Measurements from ENCODE around the gene SENP8. TPM values are rescaled to one million over a fixed set of nuclear protein-coding genes. Genes with fewer than 3 reads are reported as not detected.

The SENP8 gene
- total RNA-seq, 2 experiments from 2014 or later, result 0.69 to 4.6 TPM

- Histone ChIP-seq H3K79me2 (ENCODE audit: insufficient read depth, low read depth, low read length) (no peaks in the 10 kb centered on the region), H3K4me2 (ENCODE audit: low read length) (no peak overlapping the region), H2AFZ (ENCODE audit: low read length) (no peak overlapping the region), H3K4me1 (ENCODE audit: insufficient read depth, low read length, poor library complexity, severe bottlenecking) (no peaks in the 10 kb centered on the region), H4K20me1 (ENCODE audit: insufficient read depth, low read length) (no peaks in the 10 kb centered on the region), H3K27ac (ENCODE audit: low read depth, low read length, poor library complexity, severe bottlenecking) (no peak overlapping the region), H3K9me2 (ENCODE audit: insufficient read depth, low read length) (no peaks in the 10 kb centered on the region), H3K4me3 (ENCODE audit: low read depth, low read length, poor library complexity, severe bottlenecking) (no peak overlapping the region), H3K9me3 (ENCODE audit: low read length) (no peaks in the 10 kb centered on the region), H3K36me3 (ENCODE audit: insufficient read depth, low read length) (no peaks in the 10 kb centered on the region)
- TF ChIP-seq CTCF (conservative IDR thresholded peaks at IDR 0.05; ENCODE audit: low read length), result no peak
- TF ChIP-seq EZH2phosphoT487 (IDR thresholded peaks at IDR 0.05; ENCODE audit: borderline replicate concordance, low read depth, low read length), result no peak
- intact Hi-C loops (cut with micrococcal nuclease; ENCODE audit: unreplicated experiment), result no loop called here
- DNase-seq (ENCODE audit: low spot score), result no peak
- POLR2A ChIA-PET, result interaction anchor here (0.6 kb wide), 1 partner anchor 158 kb away, joined by 4 read pairs; no protein-coding TSS in a partner anchor
- no TSS peak for BruUV-seq (replicated peaks)
- CTCF ChIA-PET (ENCODE audit: unreplicated experiment), result no interaction called here
Measured at GRCh38 chr15:72174551-72175165, 56.5 kb downstream of the SENP8 start.

- no peak overlapping the region for H2AFZ ChIP-seq (ENCODE audit: low read length)
- H3K4me2 ChIP-seq (ENCODE audit: low read length), result no peak overlapping the region
- ChIA-PET CTCF (ENCODE audit: unreplicated experiment) (no interaction called here), POLR2A (interaction anchor here (0.5 to 1.1 kb wide), 2 partner anchors 19 to 344 kb away, joined by 4 to 5 read pairs; no protein-coding TSS in a partner anchor)
- no peak overlapping the region for H3K4me3 ChIP-seq (ENCODE audit: low read depth, low read length, poor library complexity, severe bottlenecking)
- no TSS peak for BruUV-seq (replicated peaks)
- no peaks in the 10 kb centered on the region for H3K9me3 ChIP-seq (ENCODE audit: low read length)
- no peaks in the 10 kb centered on the region for H3K79me2 ChIP-seq (ENCODE audit: insufficient read depth, low read depth, low read length)
- no peaks in the 10 kb centered on the region for H3K9me2 ChIP-seq (ENCODE audit: insufficient read depth, low read length)
- H3K4me1 ChIP-seq (ENCODE audit: insufficient read depth, low read length, poor library complexity, severe bottlenecking), result no peaks in the 10 kb centered on the region
- TF ChIP-seq EZH2phosphoT487 (IDR thresholded peaks at IDR 0.05; ENCODE audit: borderline replicate concordance, low read depth, low read length) (no peak), CTCF (conservative IDR thresholded peaks at IDR 0.05; ENCODE audit: low read length) (no peak)
- no peaks in the 10 kb centered on the region for H3K36me3 ChIP-seq (ENCODE audit: insufficient read depth, low read length)
- intact Hi-C loops (cut with micrococcal nuclease; ENCODE audit: unreplicated experiment), result no loop called here
- no peak for DNase-seq (ENCODE audit: low spot score)
- H4K20me1 ChIP-seq (ENCODE audit: insufficient read depth, low read length), result no peaks in the 10 kb centered on the region
- H3K27ac ChIP-seq (ENCODE audit: low read depth, low read length, poor library complexity, severe bottlenecking), result no peak overlapping the region
Measured at GRCh38 chr15:72175186-72176044, 57.2 kb downstream of the SENP8 start.
